K562 (cell line): ENCODE data around the gene STK11. TPM values are rescaled to one million over a fixed set of nuclear protein-coding genes. Genes with fewer than 3 reads are reported as not detected.

ENCODE experiments used
- ATF7 ChIP-seq: fragments of 450-650 bp; IDR thresholded peaks from 2 replicates; pipeline ENCODE4 v1.7.1; 2014; ENCODE audit warnings: mild to moderate bottlenecking, moderate library complexity
- CLOCK ChIP-seq: fragments of 250-450 bp; sonication (Bioruptor Pico); IDR thresholded peaks from 2 replicates; pipeline ENCODE4 v1.4.0; 2020; ENCODE audit warnings: mild to moderate bottlenecking, moderate library complexity, borderline replicate concordance
- DPF2 ChIP-seq: fragments of 450-650 bp; IDR thresholded peaks from 2 replicates; pipeline ENCODE4 v1.6.1; 2016
- E2F5 ChIP-seq: sonication (generic); formaldehyde crosslinking; IDR thresholded peaks from 2 replicates; pipeline ENCODE4 v1.8.0; 2022; ENCODE audit warnings: mild to moderate bottlenecking, missing genetic modification reagents
- FOXA1 ChIP-seq: fragments of 450-650 bp; IDR thresholded peaks from 2 replicates; pipeline ENCODE4 v1.6.1; 2016; ENCODE audit warnings: mild to moderate bottlenecking, borderline replicate concordance
- FOXM1 ChIP-seq, 2 experiments: fragments of 450-650 bp in 1 of 2; sonication (generic) in 1 of 2; formaldehyde crosslinking in 1 of 2; IDR thresholded peaks; 2 replicates each; pipeline versions ENCODE4 v1.6.1 to v1.9.0; 2017 to 2022; ENCODE audit warnings: low read depth in 2 of 2, mild to moderate bottlenecking in 2 of 2, missing genetic modification reagents in 1 of 2, moderate library complexity in 1 of 2
- HNRNPL ChIP-seq: fragments of 200-400 bp; formaldehyde crosslinking; IDR thresholded peaks from 2 replicates; pipeline ENCODE4 v1.6.1; 2017; ENCODE audit warnings: low read depth, mild to moderate bottlenecking, low read length
- MAFG ChIP-seq: fragments of 450-650 bp; conservative IDR thresholded peaks from 2 replicates; pipeline ENCODE4 v1.6.1; 2016; ENCODE audit warnings: missing genetic modification characterization, missing compliant biosample characterization
- MBD1 ChIP-seq: fragments of 250-450 bp; sonication (Bioruptor Pico); IDR thresholded peaks from 2 replicates; pipeline ENCODE4 v1.8.0; 2022; ENCODE audit warnings: inconsistent platforms
- PBX2 ChIP-seq, 2 experiments: IDR thresholded peaks in 1 of 2; conservative IDR thresholded peaks in 1 of 2; 2 replicates each; pipeline ENCODE4 v1.6.1; 2016; ENCODE audit warnings: low read depth in 2 of 2, mild to moderate bottlenecking in 1 of 2, missing compliant biosample characterization in 1 of 2, missing genetic modification characterization in 1 of 2, moderate library complexity in 1 of 2
- PRMT5 ChIP-seq: sonication (generic); formaldehyde crosslinking; IDR thresholded peaks from 2 replicates; pipeline ENCODE4 v1.5.0; 2020; ENCODE audit warnings: missing genetic modification reagents
- RBM22 ChIP-seq: fragments of 200-400 bp; formaldehyde crosslinking; IDR thresholded peaks from 2 replicates; pipeline ENCODE4 v1.6.1; 2018; ENCODE audit warnings: low read length, low read depth; ENCODE audit not compliant: poor library complexity, severe bottlenecking
- SMARCE1 ChIP-seq: fragments of 450-650 bp; IDR thresholded peaks from 2 replicates; pipeline ENCODE4 v1.7.1; 2016; ENCODE audit warnings: mild to moderate bottlenecking
- TEAD4 ChIP-seq, 2 experiments: sonication (generic) in 1 of 2; formaldehyde crosslinking in 1 of 2; IDR thresholded peaks; 2 replicates each; pipeline versions ENCODE4 v1.6.1 to v1.8.0; 2012 to 2022; ENCODE audit warnings: borderline replicate concordance in 1 of 2, inconsistent platforms in 1 of 2, low read length in 1 of 2, mild to moderate bottlenecking in 1 of 2, missing genetic modification reagents in 1 of 2
- TFAM ChIP-seq: fragments of 250-450 bp; sonication (Bioruptor Pico); conservative IDR thresholded peaks from 2 replicates; pipeline ENCODE4 v1.5.0; 2021; ENCODE audit warnings: mild to moderate bottlenecking, moderate library complexity
- WHSC1 ChIP-seq: IDR thresholded peaks from one replicate; pipeline ENCODE4 v1.6.1; 2012; ENCODE audit warnings: low read length, control low read depth, inconsistent platforms
- ZNF41 ChIP-seq: fragments of 250-450 bp; sonication (Bioruptor Pico); conservative IDR thresholded peaks from 2 replicates; pipeline ENCODE4 v1.4.0; 2020; ENCODE audit warnings: mild to moderate bottlenecking
- ZNF695 ChIP-seq: fragments of 450-650 bp; formaldehyde crosslinking; IDR thresholded peaks from 2 replicates; pipeline ENCODE4 v1.4.0; 2020; ENCODE audit warnings: mild to moderate bottlenecking, moderate library complexity
- ZNF778 ChIP-seq: fragments of 450-650 bp; formaldehyde crosslinking; IDR thresholded peaks from 2 replicates; pipeline ENCODE4 v1.4.0; 2020; ENCODE audit warnings: mild to moderate bottlenecking, moderate library complexity
- ZNF79 ChIP-seq: fragments of 250-450 bp; sonication (Bioruptor Pico); IDR thresholded peaks from 2 replicates; pipeline ENCODE4 v1.4.0; 2020; ENCODE audit warnings: low read depth, mild to moderate bottlenecking, moderate library complexity
- polyA plus RNA-seq, 8 experiments: library from polyadenylated mRNA; depleted of rRNA in 4 of 8; stranded (reverse) in 5 of 8; unstranded in 3 of 8; fragments of >200 nt; fragmentation: Nextera tagmentation in 2 of 8; fragmentation: Illumina TruSeq in 1 of 8; extraction: Ambion mirVana in 2 of 8; extraction: Trizol in 1 of 8; gene quantifications; 2 replicates each; pipeline versions ENCODE4 v1.2.1 to v1.2.3, GENCODE V29; 2011 to 2014; ENCODE audit warnings: inconsistent platforms in 1 of 8, missing spikeins in 1 of 8
- total RNA-seq, 7 experiments: library from RNA; depleted of rRNA in 6 of 7; stranded (reverse); fragments of >200 nt in 6 of 7; fragmentation: Illumina TruSeq in 2 of 7; extraction: Trizol in 2 of 7; gene quantifications; 2 replicates each; pipeline versions ENCODE4 v1.2.1 to v1.2.3, GENCODE V29; 2011 to 2021; ENCODE audit warnings: low replicate concordance in 1 of 7

Gene STK11
- total and polyA plus RNA-seq, 9 of the 15 experiments (the other 6 are each of a cell fraction or from before 2014, with no cell fraction given) = 0.15 to 96.5 (median 31.7) TPM

GRCh38 chr19:1275976-1276627 is 70.5 kb downstream of the STK11 start (continued):
- TF ChIP-seq CLOCK (CRISPR knock-in tag) (no peak), HNRNPL (peak; percentile 83; the same call in 1 of the 2 replicates), ZNF41 (CRISPR knock-in tag) (no peak), SMARCE1 (no peak), RBM22 (no peak), PBX2 (CRISPR knock-in tag; IDR thresholded peaks at IDR 0.05; ENCODE audit: low read depth) (no peak), PBX2 (tag; conservative IDR thresholded peaks at IDR 0.05; ENCODE audit: low read depth) (no peak), PRMT5 (CRISPR knock-in tag) (no peak), MBD1 (no peak), FOXA1 (no peak), TFAM (CRISPR knock-in tag) (no peak), ATF7 (no peak), MAFG (tag) (no peak), E2F5 (CRISPR knock-in tag) (no peak), TEAD4 (IDR thresholded peaks at IDR 0.05; ENCODE audit: low read length) (peak; percentile 85), TEAD4 (CRISPR knock-in tag; IDR thresholded peaks at IDR 0.05; ENCODE audit: borderline replicate concordance) (no peak), WHSC1 (no peak), ZNF778 (CRISPR knock-in tag) (no peak), ZNF695 (CRISPR knock-in tag) (no peak), FOXM1 (IDR thresholded peaks at IDR 0.05; ENCODE audit: low read depth) (no peak), FOXM1 (CRISPR knock-in tag; IDR thresholded peaks at IDR 0.05; ENCODE audit: low read depth) (no peak), DPF2 (peak; percentile 69; the same call in 1 of the 2 replicates), ZNF79 (no peak)
